ENCODE data around the gene SMAD3. TPM values are rescaled to one million over a fixed set of nuclear protein-coding genes. Genes with fewer than 3 reads are reported as not detected.
A peak's percentile ranks its signal among the peaks of the same experiment; 100 is the strongest.

SMAD3 gene
- total RNA-seq, 1 donor from 2014 or later: 12.5 TPM

- Histone ChIP-seq H3K9me3 (ENCODE audit: low read depth) (no peaks in the 10 kb centered on the region), H3K4me2 (no peak overlapping the region), H3K27me3 (no peaks in the 10 kb centered on the region), H2AFZ (replicated peaks) (no peak overlapping the region), H3K79me2 (ENCODE audit: low read depth) (no peaks in the 10 kb centered on the region), H3F3A (ENCODE audit: low read depth) (no peaks in the 10 kb centered on the region), H3K4me1 (peaks cover 14% of the 10 kb centered on the region), H3K27ac (no peak overlapping the region), H4K20me1 (ENCODE audit: low read depth) (peaks cover 5% of the 10 kb centered on the region), H3K9ac (no peak overlapping the region), H3K36me3 (no peaks in the 10 kb centered on the region), H3K4me3 (no peak overlapping the region)
- peaks cover 65% of the 10 kb centered on the region for H3K36me3 Mint-ChIP-seq
- no peak overlapping the region for H3K4me3 Mint-ChIP-seq
- no peak for DNase-seq (ENCODE audit: low spot score)
- TF ChIP-seq CTCF (IDR thresholded peaks at IDR 0.05) (no peak), EZH2 (IDR thresholded peaks at IDR 0.05) (no peak), EZH2phosphoT487 (IDR thresholded peaks at IDR 0.05) (no peak)
- no peaks in the 10 kb centered on the region for H3K9me3 Mint-ChIP-seq
- peaks cover 28% of the 10 kb centered on the region for H3K4me1 Mint-ChIP-seq
- peak overlapping the region; percentile 72 for H3K27ac Mint-ChIP-seq
- H3K27me3 Mint-ChIP-seq (ENCODE audit: insufficient read depth, low read depth): peaks cover 2% of the 10 kb centered on the region
These were observed 109.0 kb downstream of the SMAD3 start for GRCh38 chr15:67174446-67174845.

GRCh38 chr15:67174864-67175573, 109.6 kb downstream of the SMAD3 start:
- Histone ChIP-seq H3K27ac (no peak overlapping the region), H3K4me3 (no peak overlapping the region), H3F3A (ENCODE audit: low read depth) (no peaks in the 10 kb centered on the region), H2AFZ (replicated peaks) (no peak overlapping the region), H3K9me3 (ENCODE audit: low read depth) (no peaks in the 10 kb centered on the region), H3K9ac (no peak overlapping the region), H3K36me3 (no peaks in the 10 kb centered on the region), H3K79me2 (ENCODE audit: low read depth) (no peaks in the 10 kb centered on the region), H4K20me1 (ENCODE audit: low read depth) (peaks cover 5% of the 10 kb centered on the region), H3K27me3 (no peaks in the 10 kb centered on the region), H3K4me1 (peaks cover 14% of the 10 kb centered on the region), H3K4me2 (no peak overlapping the region)
- no peak for DNase-seq (ENCODE audit: low spot score)
- Mint-ChIP-seq H3K36me3 (peaks cover 65% of the 10 kb centered on the region), H3K4me3 (peak overlapping the region; percentile 51), H3K4me1 (peaks cover 28% of the 10 kb centered on the region), H3K9me3 (no peaks in the 10 kb centered on the region), H3K27me3 (ENCODE audit: insufficient read depth, low read depth) (peaks cover 2% of the 10 kb centered on the region), H3K27ac (peak overlapping the region; percentile 61)
- TF ChIP-seq EZH2 (IDR thresholded peaks at IDR 0.05) (no peak), EZH2phosphoT487 (IDR thresholded peaks at IDR 0.05) (no peak), CTCF (IDR thresholded peaks at IDR 0.05) (no peak)

- Mint-ChIP-seq H3K27me3 (ENCODE audit: insufficient read depth, low read depth) (peaks cover 2% of the 10 kb centered on the region), H3K36me3 (peaks cover 60% of the 10 kb centered on the region), H3K27ac (no peak overlapping the region), H3K4me1 (peaks cover 28% of the 10 kb centered on the region), H3K9me3 (no peaks in the 10 kb centered on the region), H3K4me3 (no peak overlapping the region)
- Histone ChIP-seq H3K27ac (no peak overlapping the region), H4K20me1 (ENCODE audit: low read depth) (peaks cover 5% of the 10 kb centered on the region), H3K27me3 (no peaks in the 10 kb centered on the region), H3F3A (ENCODE audit: low read depth) (no peaks in the 10 kb centered on the region), H3K79me2 (ENCODE audit: low read depth) (no peaks in the 10 kb centered on the region), H2AFZ (replicated peaks) (no peak overlapping the region), H3K9me3 (ENCODE audit: low read depth) (no peaks in the 10 kb centered on the region), H3K36me3 (no peaks in the 10 kb centered on the region), H3K9ac (no peak overlapping the region), H3K4me3 (no peak overlapping the region), H3K4me1 (peaks cover 14% of the 10 kb centered on the region), H3K4me2 (no peak overlapping the region)
- TF ChIP-seq EZH2 (IDR thresholded peaks at IDR 0.05) (no peak), EZH2phosphoT487 (IDR thresholded peaks at IDR 0.05) (no peak), CTCF (IDR thresholded peaks at IDR 0.05) (no peak)
- no peak for DNase-seq (ENCODE audit: low spot score)
These were observed 110.3 kb downstream of the SMAD3 start for GRCh38 chr15:67175643-67176071.
